K562 (cell line): ENCODE measurements around the gene DBNDD1. TPM values are rescaled to one million over a fixed set of nuclear protein-coding genes. Genes with fewer than 3 reads are reported as not detected.

Experiments
- ATAC-seq: fragments of 200-7000 bp; cut with Tn5 transposase; 3 replicates; pipeline ENCODE4 v1.9.1; 2020; ENCODE audit warnings: moderate library complexity
- BruUV-seq: library from RNA; stranded (reverse); fragments of 400-500 nt; replicated peaks from 2 replicates; lab custom pipeline; 2021; lab: Mats Ljungman, UMichigan
- CTCF ChIA-PET: fragments of 300-600 bp; formaldehyde crosslinking; extraction: SDS; loops from one replicate; lab custom pipeline; 2021; ENCODE audit warnings: low intra/inter-chr PET ratio; lab: Yijun Ruan, JAX
- POLR2A ChIA-PET: fragments of 300-600, 350-650 bp; sonication (Branson Sonifier 250); formaldehyde crosslinking; extraction: SDS; loops from one replicate; lab custom pipeline; 2021; ENCODE audit warnings: antibody characterized with exemption, inconsistent platforms; lab: Yijun Ruan, JAX
- DNase-seq, 4 experiments: peaks; one replicate each; pipeline versions ENCODE4 v3.0.0 to v3.0.0-alpha.2; 2011 to 2018; ENCODE audit warnings: low spot score in 3 of 4, mixed read lengths in 3 of 4; ENCODE audit errors: extremely low read depth in 1 of 4
- FAIRE-seq: peaks from 2 replicates; lab custom pipeline; 2011; peaks lifted over from hg19 to GRCh38; lab: Jason Lieb, UNC
- H2AFZ ChIP-seq: 2 replicates; pipeline ENCODE4 v1.6.0; 2011; ENCODE audit warnings: low read depth, low read length, control low read depth, inconsistent platforms
- H3K27ac ChIP-seq: fragments of 200-600 bp; 3 replicates; pipeline ENCODE4 v1.8.0; 2011; ENCODE audit warnings: low read depth, mild to moderate bottlenecking, control low read depth, inconsistent platforms, low read length, moderate library complexity, mixed read lengths; ENCODE audit errors: extremely low read depth
- H3K27me3 ChIP-seq, 2 experiments: fragments of 300-600 bp in 1 of 2; 2 replicates in 1 of 2; 3 replicates in 1 of 2; pipeline versions ENCODE4 v1.6.0 to v1.8.0; 2011; ENCODE audit warnings: inconsistent platforms in 2 of 2, low read length in 2 of 2, mild to moderate bottlenecking in 1 of 2, mixed read lengths in 1 of 2, moderate library complexity in 1 of 2; ENCODE audit not compliant: control insufficient read depth in 2 of 2, insufficient read depth in 2 of 2
- H3K36me3 ChIP-seq: fragments of 300-600 bp; 3 replicates; pipeline ENCODE4 v1.8.0; 2011; ENCODE audit warnings: mild to moderate bottlenecking, low read length, inconsistent platforms; ENCODE audit not compliant: control insufficient read depth, insufficient read depth
- H3K4me1 ChIP-seq, 2 experiments: fragments of 200-600 bp in 1 of 2; replicated peaks in 1 of 2; 2 replicates in 1 of 2; 3 replicates in 1 of 2; pipeline versions ENCODE4 v1.5.1 to v1.8.0; 2011; ENCODE audit warnings: inconsistent platforms in 2 of 2, low read length in 2 of 2, mild to moderate bottlenecking in 1 of 2, mixed read lengths in 1 of 2, moderate library complexity in 1 of 2; ENCODE audit not compliant: control insufficient read depth in 2 of 2, insufficient read depth in 2 of 2
- H3K4me2 ChIP-seq: 2 replicates; pipeline ENCODE4 v1.6.1; 2011; ENCODE audit warnings: low read length, control low read depth, inconsistent platforms, mixed read lengths; ENCODE audit not compliant: insufficient read depth
- H3K4me3 ChIP-seq: fragments of 200-600 bp; sonication (generic), shearing (Covaris generic); 2 replicates; pipeline ENCODE4 v1.5.1; 2016; ENCODE audit warnings: control low read depth, inconsistent platforms
- H3K79me2 ChIP-seq: fragments of 200-600 bp; 3 replicates; pipeline ENCODE4 v1.8.0; 2011; ENCODE audit warnings: low read length, inconsistent platforms; ENCODE audit not compliant: control insufficient read depth, insufficient read depth
- H3K9ac ChIP-seq, 2 experiments: 2 replicates each; pipeline versions ENCODE4 v1.6.0 to v1.6.1; 2011; ENCODE audit warnings: low read depth in 2 of 2, low read length in 2 of 2, control low read depth in 1 of 2, inconsistent platforms in 1 of 2, mild to moderate bottlenecking in 1 of 2, mixed read lengths in 1 of 2; ENCODE audit not compliant: insufficient read depth in 1 of 2
- H3K9me1 ChIP-seq: one replicate; pipeline ENCODE4 v1.6.0; 2011; ENCODE audit warnings: inconsistent platforms, mild to moderate bottlenecking, low read length, moderate library complexity; ENCODE audit not compliant: control insufficient read depth, insufficient read depth
- H3K9me3 ChIP-seq: replicated peaks from 2 replicates; pipeline ENCODE4 v1.5.1; 2011; ENCODE audit warnings: low read depth, low read length, inconsistent platforms; ENCODE audit not compliant: control insufficient read depth, insufficient read depth
- H4K20me1 ChIP-seq: replicated peaks from 2 replicates; pipeline ENCODE4 v1.6.1; 2011; ENCODE audit warnings: low read length, inconsistent platforms, mixed read lengths; ENCODE audit not compliant: control insufficient read depth, insufficient read depth
- CEBPG ChIP-seq, 3 experiments: fragments of 200-800 bp in 1 of 3; sonication (Bioruptor generic) in 1 of 3; sonication (generic) in 1 of 3; formaldehyde crosslinking in 1 of 3; IDR thresholded peaks in 2 of 3; conservative IDR thresholded peaks in 1 of 3; 2 replicates each; pipeline versions ENCODE4 v1.6.1 to v1.8.0; 2016 to 2022; ENCODE audit warnings: missing compliant biosample characterization in 2 of 3, missing genetic modification characterization in 2 of 3, mild to moderate bottlenecking in 1 of 3, missing genetic modification reagents in 1 of 3
- DACH1 ChIP-seq: fragments of 450-650 bp; IDR thresholded peaks from 2 replicates; pipeline ENCODE4 v1.6.1; 2018; ENCODE audit not compliant: partially characterized antibody
- DPF2 ChIP-seq: fragments of 450-650 bp; IDR thresholded peaks from 2 replicates; pipeline ENCODE4 v1.6.1; 2016
- ETV5 ChIP-seq: sonication (generic); formaldehyde crosslinking; IDR thresholded peaks from 2 replicates; pipeline ENCODE4 v1.4.0; 2020; ENCODE audit warnings: low read depth, mild to moderate bottlenecking, missing genetic modification reagents
- EZH2 ChIP-seq: IDR thresholded peaks from 2 replicates; pipeline ENCODE4 v1.6.1; 2012; ENCODE audit warnings: low read depth, mild to moderate bottlenecking, inconsistent platforms, low read length, borderline replicate concordance
- FOXK1 ChIP-seq: sonication (generic); formaldehyde crosslinking; IDR thresholded peaks from 2 replicates; pipeline ENCODE4 v1.8.0; 2022; ENCODE audit warnings: missing genetic modification reagents, mild to moderate bottlenecking, borderline replicate concordance
- GABPB1 ChIP-seq: sonication (generic); formaldehyde crosslinking; IDR thresholded peaks from 2 replicates; pipeline ENCODE4 v1.8.0; 2022; ENCODE audit warnings: mild to moderate bottlenecking, missing genetic modification reagents
- HEY1 ChIP-seq: fragments of 250-450 bp; sonication (Bioruptor Pico); IDR thresholded peaks from 2 replicates; pipeline ENCODE4 v1.5.0; 2020; ENCODE audit warnings: mild to moderate bottlenecking, moderate library complexity, borderline replicate concordance
- HMBOX1 ChIP-seq: sonication (generic); IDR thresholded peaks from 2 replicates; pipeline ENCODE4 v1.6.1; 2016
- JUN ChIP-seq, 2 experiments: sonication (generic) in 1 of 2; formaldehyde crosslinking in 1 of 2; IDR thresholded peaks; 2 replicates each; pipeline versions ENCODE4 v1.6.1 to v1.8.0; 2012 to 2022; ENCODE audit warnings: borderline replicate concordance in 2 of 2, mild to moderate bottlenecking in 2 of 2, improper control_type of control experiment in 1 of 2, low read depth in 1 of 2, low read length in 1 of 2, missing genetic modification reagents in 1 of 2
- LEF1 ChIP-seq: fragments of 450-650 bp; IDR thresholded peaks from 2 replicates; pipeline ENCODE4 v1.6.1; 2016; ENCODE audit warnings: mild to moderate bottlenecking
- MBD2 ChIP-seq: sonication (generic); IDR thresholded peaks from 2 replicates; pipeline ENCODE4 v1.6.1; 2016; ENCODE audit warnings: low read depth, borderline replicate concordance
- MCM3 ChIP-seq: fragments of 450-650 bp; IDR thresholded peaks from 2 replicates; pipeline ENCODE4 v1.6.1; 2016
- MLLT1 ChIP-seq, 2 experiments: fragments of 450-650 bp; IDR thresholded peaks; 2 replicates each; pipeline ENCODE4 v1.6.1; 2016
- PURB ChIP-seq: sonication (generic); formaldehyde crosslinking; IDR thresholded peaks from 2 replicates; pipeline ENCODE4 v1.9.0; 2021; ENCODE audit warnings: low read depth, mild to moderate bottlenecking, missing genetic modification reagents
- RBM15 ChIP-seq: fragments of 200-400 bp; formaldehyde crosslinking; IDR thresholded peaks from 2 replicates; pipeline ENCODE4 v1.6.1; 2018; ENCODE audit warnings: mild to moderate bottlenecking, low read length, moderate library complexity; ENCODE audit not compliant: insufficient read depth
- SMAD3 ChIP-seq: fragments of 450-650 bp; formaldehyde crosslinking; conservative IDR thresholded peaks from 2 replicates; pipeline ENCODE4 v1.4.0; 2020; ENCODE audit warnings: mild to moderate bottlenecking
- SMARCA4 ChIP-seq: fragments of 450-650 bp; IDR thresholded peaks from 2 replicates; pipeline ENCODE4 v1.6.1; 2016
- SMARCE1 ChIP-seq: fragments of 450-650 bp; IDR thresholded peaks from 2 replicates; pipeline ENCODE4 v1.7.1; 2016; ENCODE audit warnings: mild to moderate bottlenecking
- VEZF1 ChIP-seq: fragments of 200-800 bp; sonication (Bioruptor generic); IDR thresholded peaks from 2 replicates; pipeline ENCODE4 v1.6.1; 2017; ENCODE audit warnings: missing genetic modification characterization, missing compliant biosample characterization
- WGBS: fragments of 100-300 bp; shearing (Covaris generic); methylation state at CpG from one replicate; pipeline ENCODE4 v1.1.6; 2016; ENCODE audit warnings: low coverage, mixed read lengths; ENCODE audit not compliant: insufficient coverage; ENCODE audit errors: missing lambda C conversion rate; 5-methylcytosine and 5-hydroxymethylcytosine counted together
- in situ Hi-C: fragments of 300-500 bp; cut with MboI; formaldehyde crosslinking; loops from 4 replicates; pipeline ENCODE4 v1.15.0; 2018; ENCODE audit warnings: inconsistent platforms, mixed read lengths
- intact Hi-C: fragments of 100-400 bp; cut with micrococcal nuclease; formaldehyde crosslinking; loops from 2 replicates; pipeline ENCODE4 v1.14.2; 2022
- polyA plus RNA-seq, 8 experiments: library from polyadenylated mRNA; depleted of rRNA in 4 of 8; stranded (reverse) in 5 of 8; unstranded in 3 of 8; fragments of >200 nt; fragmentation: Nextera tagmentation in 2 of 8; fragmentation: Illumina TruSeq in 1 of 8; extraction: Ambion mirVana in 2 of 8; extraction: Trizol in 1 of 8; gene quantifications; 2 replicates each; pipeline versions ENCODE4 v1.2.1 to v1.2.3, GENCODE V29; 2011 to 2014; ENCODE audit warnings: inconsistent platforms in 1 of 8, missing spikeins in 1 of 8
- total RNA-seq, 7 experiments: library from RNA; depleted of rRNA in 6 of 7; stranded (reverse); fragments of >200 nt in 6 of 7; fragmentation: Illumina TruSeq in 2 of 7; extraction: Trizol in 2 of 7; gene quantifications; 2 replicates each; pipeline versions ENCODE4 v1.2.1 to v1.2.3, GENCODE V29; 2011 to 2021; ENCODE audit warnings: low replicate concordance in 1 of 7

The DBNDD1 gene
- total and polyA plus RNA-seq, 9 of the 15 experiments (the other 6 are each of a cell fraction or from before 2014, with no cell fraction given): 0.55 to 13.0 (median 5.8) TPM

GRCh38 chr16:90057738-90058173, 38.5 kb upstream of the DBNDD1 start:
- in situ Hi-C loops: no loop called here
- no peaks in the 10 kb centered on the region for H4K20me1 ChIP-seq
- peaks cover 6 to 15% of the 10 kb centered on the region in 2 experiments; a peak in 4 of 5 replicates for H3K4me1 ChIP-seq
- H3K9me1 ChIP-seq: no peaks in the 10 kb centered on the region
- ChIA-PET POLR2A (interaction anchor here (0.6 to 0.7 kb wide), 2 partner anchors 9 to 16 kb away, joined by 3 read pairs; no protein-coding TSS in a partner anchor), CTCF (no interaction called here)
- intact Hi-C loops: no loop called here
- 15% methylated on average over 6 of the region's 8 CpGs for WGBS
- peak; percentile 46 to 71 (median 54) for DNase-seq
- H3K9ac ChIP-seq: peak overlapping the region in 1 of 2 experiments; percentile 17; a peak in 1 of 4 replicates
- no TSS peak for BruUV-seq
- H3K4me3 ChIP-seq: no peak overlapping the region
- peak overlapping the region; percentile 36 for H3K4me2 ChIP-seq
- no peaks in the 10 kb centered on the region for H3K36me3 ChIP-seq
- peaks cover 9% of the 10 kb centered on the region for H3K9me3 ChIP-seq
- H3K27me3 ChIP-seq: no peaks in the 10 kb centered on the region
- peak overlapping the region; percentile 96 for H2AFZ ChIP-seq
- H3K79me2 ChIP-seq: no peaks in the 10 kb centered on the region
- FAIRE-seq: peak; percentile 91
- ATAC-seq: peak; percentile 88
- H3K27ac ChIP-seq: peak overlapping the region; percentile 70
- TF ChIP-seq GABPB1 (CRISPR knock-in tag): peak; percentile 78
- TF ChIP-seq DPF2: peak; percentile 47
- TF ChIP-seq PURB (CRISPR knock-in tag): no peak
- TF ChIP-seq DACH1: peak; percentile 74
- peak; percentile 69; the same call in 1 of the 2 replicates for TF ChIP-seq JUN (IDR thresholded peaks at IDR 0.05; ENCODE audit: borderline replicate concordance, low read depth, low read length)
- no peak for TF ChIP-seq JUN (CRISPR knock-in tag; IDR thresholded peaks at IDR 0.05; ENCODE audit: borderline replicate concordance)
- TF ChIP-seq CEBPG (CRISPR knock-in tag; IDR thresholded peaks at IDR 0.05): 0 out of 2 replicates have a peak, but pooled peaks have one; percentile 26
- peak in 1 of 2 experiments; percentile 85; a peak in 2 of 4 replicates for TF ChIP-seq CEBPG (tag; conservative IDR thresholded peaks at IDR 0.05 in 1 of 2, IDR thresholded peaks at IDR 0.05 in 1 of 2)
- no peak for TF ChIP-seq RBM15
- TF ChIP-seq MCM3: no peak
- TF ChIP-seq SMAD3 (CRISPR knock-in tag): no peak
- TF ChIP-seq HMBOX1: peak; percentile 73
- peak; percentile 38; the same call in 1 of the 2 replicates for TF ChIP-seq LEF1
- TF ChIP-seq EZH2: no peak
- TF ChIP-seq VEZF1 (CRISPR knock-in tag): peak; percentile 53; the same call in 1 of the 2 replicates
- 0 out of 2 replicates have a peak, but pooled peaks have one; percentile 57 for TF ChIP-seq SMARCE1
- peak; percentile 83 for TF ChIP-seq ETV5
- no peak for TF ChIP-seq MLLT1 (IDR thresholded peaks at IDR 0.05)
- no peak for TF ChIP-seq HEY1 (CRISPR knock-in tag)
- TF ChIP-seq MBD2: peak; percentile 27; the same call in 1 of the 2 replicates
- TF ChIP-seq SMARCA4: peak; percentile 24; the same call in 1 of the 2 replicates
- TF ChIP-seq FOXK1 (CRISPR knock-in tag): no peak
